Liver (tissue), 9 donors: Measurements from ENCODE around the gene P4HTM. TPM values are rescaled to one million over a fixed set of nuclear protein-coding genes. Genes with fewer than 3 reads are reported as not detected.
A peak's percentile ranks its signal among the peaks of the same experiment; 100 is the strongest.

ENCODE experiments used
- DNase-seq: peaks from one replicate; pipeline ENCODE4 v3.0.0-alpha.2; 2017; ENCODE audit warnings: low spot score
- H3K27ac ChIP-seq, 2 donors: one replicate each; pipeline ENCODE4 v1.7.0; 2013; ENCODE audit warnings: inconsistent platforms in 2 of 2, low read length in 2 of 2, control low read depth in 1 of 2, low read depth in 1 of 2, mild to moderate bottlenecking in 1 of 2
- H3K27me3 ChIP-seq, 4 donors: one replicate each; pipeline versions ENCODE4 v1.6.1 to v1.7.0; 2013; ENCODE audit warnings: low read length in 3 of 4, inconsistent platforms in 1 of 4, mild to moderate bottlenecking in 1 of 4, moderate library complexity in 1 of 4; ENCODE audit not compliant: control insufficient read depth in 4 of 4, insufficient read depth in 4 of 4
- H3K36me3 ChIP-seq, 4 donors: one replicate each; pipeline versions ENCODE4 v1.6.1 to v1.7.0; 2013; ENCODE audit warnings: low read length in 3 of 4, mild to moderate bottlenecking in 3 of 4, low read depth in 1 of 4, moderate library complexity in 1 of 4; ENCODE audit not compliant: control insufficient read depth in 4 of 4, insufficient read depth in 3 of 4
- H3K4me1 ChIP-seq, 4 donors: one replicate each; pipeline versions ENCODE4 v1.6.1 to v1.7.0; 2013; ENCODE audit warnings: low read length in 3 of 4, mild to moderate bottlenecking in 3 of 4, moderate library complexity in 1 of 4; ENCODE audit not compliant: control insufficient read depth in 4 of 4, insufficient read depth in 4 of 4
- H3K4me3 ChIP-seq, 3 donors: one replicate each; pipeline versions ENCODE4 v1.6.1 to v1.7.0; 2013; ENCODE audit warnings: low read length in 3 of 3, control low read depth in 1 of 3, low read depth in 1 of 3, mild to moderate bottlenecking in 1 of 3
- H3K9ac ChIP-seq, 2 donors: one replicate each; pipeline ENCODE4 v1.7.0; 2013; ENCODE audit warnings: low read length in 2 of 2, mild to moderate bottlenecking in 2 of 2, moderate library complexity in 2 of 2, control low read depth in 1 of 2, low read depth in 1 of 2
- H3K9me3 ChIP-seq, 4 donors: one replicate each; pipeline versions ENCODE4 v1.6.1 to v1.7.0; 2013; ENCODE audit warnings: low read length in 3 of 4; ENCODE audit not compliant: control insufficient read depth in 4 of 4
- FOXA1 ChIP-seq: IDR thresholded peaks from 2 replicates; pipeline ENCODE4 v1.6.1; 2016; ENCODE audit warnings: antibody characterized with exemption
- GABPA ChIP-seq, 2 donors: IDR thresholded peaks in 1 of 2; conservative IDR thresholded peaks in 1 of 2; 2 replicates each; pipeline ENCODE4 v1.6.1; 2016; ENCODE audit warnings: antibody characterized with exemption in 2 of 2, mild to moderate bottlenecking in 1 of 2, moderate library complexity in 1 of 2
- HNF4A ChIP-seq, 2 donors: conservative IDR thresholded peaks; 2 replicates each; pipeline ENCODE4 v1.6.1; 2016; ENCODE audit warnings: antibody characterized with exemption in 2 of 2, mild to moderate bottlenecking in 2 of 2
- JUND ChIP-seq, 2 donors: IDR thresholded peaks; 2 replicates each; pipeline ENCODE4 v1.6.1; 2016; ENCODE audit warnings: antibody characterized with exemption in 2 of 2
- NR2F2 ChIP-seq: IDR thresholded peaks from 2 replicates; pipeline ENCODE4 v1.6.1; 2016; ENCODE audit warnings: antibody characterized with exemption
- RAD21 ChIP-seq, 2 donors: IDR thresholded peaks; 2 replicates each; pipeline ENCODE4 v1.6.1; 2016; ENCODE audit warnings: antibody characterized with exemption in 2 of 2, mild to moderate bottlenecking in 2 of 2
- RXRA ChIP-seq, 2 donors: IDR thresholded peaks; 2 replicates each; pipeline ENCODE4 v1.6.1; 2017 to 2018; ENCODE audit warnings: antibody characterized with exemption in 2 of 2, mild to moderate bottlenecking in 1 of 2
- TAF1 ChIP-seq: conservative IDR thresholded peaks from 2 replicates; pipeline ENCODE4 v1.6.1; 2016; ENCODE audit warnings: antibody characterized with exemption, mild to moderate bottlenecking
- WGBS: extraction: QIAGEN DNeasy Blood & Tissue Kit; methylation state at CpG from one replicate; pipeline ENCODE4 v1.1.7; 2013; 5-methylcytosine and 5-hydroxymethylcytosine counted together
- polyA plus RNA-seq, 2 donors: library from polyadenylated mRNA; stranded (reverse) in 1 of 2; unstranded in 1 of 2; fragments of 200-250 nt in 1 of 2; fragments of >200 nt in 1 of 2; fragmentation: Nextera tagmentation in 1 of 2; extraction: Ambion mirVana in 1 of 2; gene quantifications; one replicate each; pipeline versions ENCODE4 v1.2.1 to v1.2.3, GENCODE V29; 2013 to 2015
- total RNA-seq, 2 donors: library from RNA; depleted of rRNA; stranded (reverse); fragments of >200 nt; gene quantifications; one replicate each; pipeline ENCODE4 v1.2.3, GENCODE V29; 2014
- TF ChIP-seq, protein P1 (sequence below): fragments of 150-350 bp; IDR thresholded peaks from 2 replicates; pipeline ENCODE4 v1.5.1; 2017; ENCODE audit warnings: improper control_type of control experiment, low read depth, low read length; ENCODE audit not compliant: missing input control
- TF ChIP-seq, protein P2 (sequence below): IDR thresholded peaks from 2 replicates; pipeline ENCODE4 v1.6.1; 2016; ENCODE audit warnings: antibody characterized with exemption
- TF ChIP-seq, protein P3 (sequence below): IDR thresholded peaks from 2 replicates; pipeline ENCODE4 v1.6.1; 2016; ENCODE audit warnings: antibody characterized with exemption, mild to moderate bottlenecking
- TF ChIP-seq, protein P4 (sequence below): IDR thresholded peaks from 2 replicates; pipeline ENCODE4 v1.6.1; 2016; ENCODE audit warnings: antibody characterized with exemption
- donor health status: healthy.
- donor health status: healthy.
- donor health status: healthy.
- donor health status: healthy.
- donor health status: healthy.

P4HTM gene
- total and polyA plus RNA-seq, 4 donors: 10.0 to 16.2 (median 11.9) TPM

DNA sequence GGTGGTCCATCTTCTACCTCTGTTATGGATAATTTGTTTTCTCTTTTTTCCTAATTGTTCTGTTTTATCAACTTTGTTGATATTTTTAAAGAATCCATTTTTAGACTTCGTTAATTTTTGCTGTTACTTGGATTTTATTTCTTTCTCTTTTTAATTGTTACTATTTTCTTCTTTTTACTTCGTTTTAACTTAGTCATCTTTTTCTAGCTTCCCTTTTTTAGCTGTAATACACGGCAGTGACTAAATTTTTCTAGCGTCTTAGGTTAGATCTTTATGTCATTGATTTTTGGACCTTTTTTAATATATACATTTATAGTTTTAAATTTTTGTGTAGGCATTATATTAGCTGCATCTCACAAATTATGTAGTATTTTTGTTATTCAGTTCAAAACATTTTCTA lies 38.3 kb upstream of the P4HTM start:
- whole genome bisulfite sequencing: 85% methylated on average over 4 of the region's 4 CpGs
- TF ChIP-seq, protein P1, sequence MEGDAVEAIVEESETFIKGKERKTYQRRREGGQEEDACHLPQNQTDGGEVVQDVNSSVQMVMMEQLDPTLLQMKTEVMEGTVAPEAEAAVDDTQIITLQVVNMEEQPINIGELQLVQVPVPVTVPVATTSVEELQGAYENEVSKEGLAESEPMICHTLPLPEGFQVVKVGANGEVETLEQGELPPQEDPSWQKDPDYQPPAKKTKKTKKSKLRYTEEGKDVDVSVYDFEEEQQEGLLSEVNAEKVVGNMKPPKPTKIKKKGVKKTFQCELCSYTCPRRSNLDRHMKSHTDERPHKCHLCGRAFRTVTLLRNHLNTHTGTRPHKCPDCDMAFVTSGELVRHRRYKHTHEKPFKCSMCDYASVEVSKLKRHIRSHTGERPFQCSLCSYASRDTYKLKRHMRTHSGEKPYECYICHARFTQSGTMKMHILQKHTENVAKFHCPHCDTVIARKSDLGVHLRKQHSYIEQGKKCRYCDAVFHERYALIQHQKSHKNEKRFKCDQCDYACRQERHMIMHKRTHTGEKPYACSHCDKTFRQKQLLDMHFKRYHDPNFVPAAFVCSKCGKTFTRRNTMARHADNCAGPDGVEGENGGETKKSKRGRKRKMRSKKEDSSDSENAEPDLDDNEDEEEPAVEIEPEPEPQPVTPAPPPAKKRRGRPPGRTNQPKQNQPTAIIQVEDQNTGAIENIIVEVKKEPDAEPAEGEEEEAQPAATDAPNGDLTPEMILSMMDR: no peak
- TF ChIP-seq RAD21 (IDR thresholded peaks at IDR 0.05) (no peak), NR2F2 (no peak), JUND (IDR thresholded peaks at IDR 0.05) (no peak)
- TF ChIP-seq, protein P2, sequence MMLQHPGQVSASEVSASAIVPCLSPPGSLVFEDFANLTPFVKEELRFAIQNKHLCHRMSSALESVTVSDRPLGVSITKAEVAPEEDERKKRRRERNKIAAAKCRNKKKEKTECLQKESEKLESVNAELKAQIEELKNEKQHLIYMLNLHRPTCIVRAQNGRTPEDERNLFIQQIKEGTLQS: no peak
- TF ChIP-seq, protein P3, sequence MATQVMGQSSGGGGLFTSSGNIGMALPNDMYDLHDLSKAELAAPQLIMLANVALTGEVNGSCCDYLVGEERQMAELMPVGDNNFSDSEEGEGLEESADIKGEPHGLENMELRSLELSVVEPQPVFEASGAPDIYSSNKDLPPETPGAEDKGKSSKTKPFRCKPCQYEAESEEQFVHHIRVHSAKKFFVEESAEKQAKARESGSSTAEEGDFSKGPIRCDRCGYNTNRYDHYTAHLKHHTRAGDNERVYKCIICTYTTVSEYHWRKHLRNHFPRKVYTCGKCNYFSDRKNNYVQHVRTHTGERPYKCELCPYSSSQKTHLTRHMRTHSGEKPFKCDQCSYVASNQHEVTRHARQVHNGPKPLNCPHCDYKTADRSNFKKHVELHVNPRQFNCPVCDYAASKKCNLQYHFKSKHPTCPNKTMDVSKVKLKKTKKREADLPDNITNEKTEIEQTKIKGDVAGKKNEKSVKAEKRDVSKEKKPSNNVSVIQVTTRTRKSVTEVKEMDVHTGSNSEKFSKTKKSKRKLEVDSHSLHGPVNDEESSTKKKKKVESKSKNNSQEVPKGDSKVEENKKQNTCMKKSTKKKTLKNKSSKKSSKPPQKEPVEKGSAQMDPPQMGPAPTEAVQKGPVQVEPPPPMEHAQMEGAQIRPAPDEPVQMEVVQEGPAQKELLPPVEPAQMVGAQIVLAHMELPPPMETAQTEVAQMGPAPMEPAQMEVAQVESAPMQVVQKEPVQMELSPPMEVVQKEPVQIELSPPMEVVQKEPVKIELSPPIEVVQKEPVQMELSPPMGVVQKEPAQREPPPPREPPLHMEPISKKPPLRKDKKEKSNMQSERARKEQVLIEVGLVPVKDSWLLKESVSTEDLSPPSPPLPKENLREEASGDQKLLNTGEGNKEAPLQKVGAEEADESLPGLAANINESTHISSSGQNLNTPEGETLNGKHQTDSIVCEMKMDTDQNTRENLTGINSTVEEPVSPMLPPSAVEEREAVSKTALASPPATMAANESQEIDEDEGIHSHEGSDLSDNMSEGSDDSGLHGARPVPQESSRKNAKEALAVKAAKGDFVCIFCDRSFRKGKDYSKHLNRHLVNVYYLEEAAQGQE: no peak

DNA sequence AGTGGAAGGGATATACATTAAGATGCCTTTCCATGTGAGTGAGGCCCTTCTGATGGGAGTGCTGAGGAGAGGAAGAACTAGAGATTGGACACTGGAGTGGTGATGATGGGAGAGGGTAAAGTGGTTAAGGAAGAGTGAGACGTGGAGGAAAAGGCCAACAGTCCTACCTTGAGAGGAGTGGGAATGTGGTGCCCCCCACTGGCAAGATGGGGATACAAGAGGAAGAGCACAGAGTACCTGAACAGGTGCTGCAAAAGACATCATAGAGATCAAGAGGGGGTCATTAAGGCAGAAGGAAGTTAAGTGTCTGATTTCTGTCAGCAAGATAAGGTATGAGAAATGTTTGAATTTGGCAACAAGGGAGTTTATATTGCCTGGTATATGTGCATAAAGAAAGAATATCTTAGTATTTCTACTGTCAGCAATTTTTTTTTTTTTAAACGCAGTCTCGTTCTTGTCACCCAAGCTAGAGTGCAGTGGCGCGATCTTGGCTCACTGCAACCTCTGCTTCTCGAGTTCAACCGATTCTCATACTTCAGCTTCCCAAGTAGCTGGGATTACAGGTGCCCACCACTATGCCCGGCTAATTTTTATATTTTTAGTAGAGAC lies 37.4 kb upstream of the P4HTM start:
- Histone ChIP-seq H3K27me3 (no peaks in the 10 kb centered on the region), H3K9me3 (no peaks in the 10 kb centered on the region), H3K36me3 (peaks cover 0 to 5% (median 4%) of the 10 kb centered on the region in 4 donors), H3K9ac (no peak overlapping the region), H3K4me3 (no peak overlapping the region), H3K27ac (no peak overlapping the region), H3K4me1 (no peaks in the 10 kb centered on the region)
- TF ChIP-seq NR2F2 (no peak), GABPA (IDR thresholded peaks at IDR 0.05 in 1 of 2, conservative IDR thresholded peaks at IDR 0.05 in 1 of 2) (no peak), RAD21 (IDR thresholded peaks at IDR 0.05) (peak; percentile 72 to 80), HNF4A (conservative IDR thresholded peaks at IDR 0.05) (no peak), FOXA1 (no peak), TAF1 (no peak), RXRA (IDR thresholded peaks at IDR 0.05) (no peak)
- TF ChIP-seq, protein P4, sequence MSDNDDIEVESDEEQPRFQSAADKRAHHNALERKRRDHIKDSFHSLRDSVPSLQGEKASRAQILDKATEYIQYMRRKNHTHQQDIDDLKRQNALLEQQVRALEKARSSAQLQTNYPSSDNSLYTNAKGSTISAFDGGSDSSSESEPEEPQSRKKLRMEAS: no peak
- TF ChIP-seq, protein P2: no peak
- TF ChIP-seq, protein P1: peak; percentile 39
- TF ChIP-seq, protein P3: no peak
- peak; percentile 48 for DNase-seq
- WGBS: 85% methylated on average over 8 of the region's 8 CpGs

More for the DNA sequence above, 38.3 kb upstream of the P4HTM start:
- Histone ChIP-seq H3K27me3 (no peaks in the 10 kb centered on the region), H3K4me3 (no peak overlapping the region), H3K9ac (no peak overlapping the region), H3K27ac (no peak overlapping the region), H3K9me3 (no peaks in the 10 kb centered on the region), H3K4me1 (no peaks in the 10 kb centered on the region), H3K36me3 (peaks cover 0 to 6% (median 5%) of the 10 kb centered on the region in 4 donors)
- DNase-seq: no peak
